Frontal cortex (tissue), 4 donors: ENCODE measurements around the gene THBS4. TPM values are rescaled to one million over a fixed set of nuclear protein-coding genes. Genes with fewer than 3 reads are reported as not detected.
A peak's percentile ranks its signal among the peaks of the same experiment; 100 is the strongest.

Source experiments
- DNase-seq, 2 donors: peaks; one replicate each; pipeline ENCODE4 v3.0.0; 2012; ENCODE audit warnings: low spot score in 2 of 2
- FAIRE-seq: peaks from 2 replicates; lab custom pipeline; 2012; peaks lifted over from hg19 to GRCh38; lab: Jason Lieb, UNC
- total RNA-seq: library from RNA; depleted of rRNA; stranded (reverse); fragments of >200 nt; gene quantifications from one replicate; pipeline ENCODE4 v1.2.3, GENCODE V29; 2014
- donor health status: control.
- donor health status: control.
- donor health status: control.

Gene THBS4
- total RNA-seq, 1 donor from 2014 or later: 2.0 TPM

DNA sequence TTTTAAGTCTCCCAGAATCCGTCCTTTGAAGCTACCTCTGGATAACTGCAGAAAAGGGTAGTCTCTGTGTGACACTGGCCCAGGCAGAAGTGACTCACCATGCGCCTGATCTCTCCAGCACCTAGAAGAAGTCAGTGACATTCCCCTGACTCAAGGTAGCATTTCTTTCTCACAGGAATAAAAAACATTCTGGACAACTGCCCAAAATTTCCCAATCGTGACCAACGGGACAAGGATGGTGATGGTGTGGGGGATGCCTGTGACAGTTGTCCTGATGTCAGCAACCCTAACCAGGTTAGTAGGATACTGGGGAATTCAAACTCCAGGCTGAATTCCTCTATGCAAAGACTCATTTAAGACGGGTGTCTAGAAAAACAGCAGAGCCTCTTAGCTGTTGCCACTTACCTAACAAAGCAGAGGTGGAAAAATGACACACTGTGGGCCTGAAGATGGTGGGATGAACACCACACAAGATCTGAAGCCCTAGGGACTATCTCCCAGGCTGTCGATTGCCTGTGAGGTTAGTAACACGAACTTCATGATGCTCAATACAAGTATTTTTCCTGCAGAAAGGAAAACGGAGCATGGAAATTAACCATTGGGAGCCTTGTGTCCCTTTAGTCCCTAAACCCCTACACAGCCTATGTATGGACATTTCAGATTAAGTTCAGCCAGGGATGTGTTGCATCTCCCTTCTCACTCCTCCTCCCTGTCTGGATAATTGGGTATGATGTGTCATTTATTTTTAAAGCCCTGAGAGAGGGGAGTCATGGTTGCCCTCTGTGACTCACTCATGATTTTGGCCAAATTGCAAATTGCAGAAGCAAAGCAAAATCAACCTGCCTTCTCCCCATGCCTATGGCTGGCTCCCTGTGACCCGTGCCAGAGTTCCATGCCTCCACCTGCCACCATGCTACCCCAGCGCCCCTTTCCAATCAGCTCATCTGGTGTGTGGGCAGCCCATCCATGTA, 37.2 kb downstream of the THBS4 start:
- FAIRE-seq (no peak), DNase-seq (no peak)

DNA sequence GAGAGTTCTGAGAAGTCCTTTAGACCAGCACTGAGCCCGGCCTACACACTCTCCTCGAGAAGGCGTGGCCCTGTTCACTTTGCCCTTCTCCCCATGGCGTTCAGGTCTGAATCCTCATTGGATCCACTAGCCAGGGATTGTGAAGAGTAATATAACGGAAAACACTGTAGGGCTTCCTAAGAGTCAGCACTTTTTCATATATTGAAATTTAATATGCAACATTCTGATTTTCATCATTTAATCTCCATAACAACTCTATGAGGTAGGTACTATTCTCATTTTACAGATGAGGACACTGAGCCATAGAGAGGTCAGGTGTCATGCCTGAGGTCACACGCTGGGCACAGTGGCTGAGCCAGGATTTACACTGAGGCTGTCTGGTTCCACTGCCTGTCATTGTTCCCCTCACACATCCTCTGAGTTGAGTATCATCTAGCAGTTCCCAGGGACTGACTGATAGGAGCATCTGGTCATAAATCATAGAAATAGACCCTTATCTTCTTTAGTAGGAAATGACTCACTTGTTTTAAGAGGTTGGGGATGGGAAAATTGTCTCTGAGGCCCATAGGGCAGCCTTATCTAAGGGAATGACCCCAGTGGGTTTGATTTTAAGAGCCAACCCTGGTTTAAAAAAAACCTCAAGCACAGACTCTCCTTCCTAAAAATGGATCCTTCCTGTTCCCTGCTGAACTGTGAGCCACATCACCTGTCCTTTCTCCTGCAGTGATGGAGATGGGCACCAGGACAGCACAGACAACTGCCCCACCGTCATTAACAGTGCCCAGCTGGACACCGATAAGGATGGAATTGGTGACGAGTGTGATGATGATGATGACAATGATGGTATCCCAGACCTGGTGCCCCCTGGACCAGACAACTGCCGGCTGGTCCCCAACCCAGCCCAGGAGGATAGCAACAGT, 41.2 kb downstream of the THBS4 start:
- DNase-seq (no peak), FAIRE-seq (no peak)

DNA sequence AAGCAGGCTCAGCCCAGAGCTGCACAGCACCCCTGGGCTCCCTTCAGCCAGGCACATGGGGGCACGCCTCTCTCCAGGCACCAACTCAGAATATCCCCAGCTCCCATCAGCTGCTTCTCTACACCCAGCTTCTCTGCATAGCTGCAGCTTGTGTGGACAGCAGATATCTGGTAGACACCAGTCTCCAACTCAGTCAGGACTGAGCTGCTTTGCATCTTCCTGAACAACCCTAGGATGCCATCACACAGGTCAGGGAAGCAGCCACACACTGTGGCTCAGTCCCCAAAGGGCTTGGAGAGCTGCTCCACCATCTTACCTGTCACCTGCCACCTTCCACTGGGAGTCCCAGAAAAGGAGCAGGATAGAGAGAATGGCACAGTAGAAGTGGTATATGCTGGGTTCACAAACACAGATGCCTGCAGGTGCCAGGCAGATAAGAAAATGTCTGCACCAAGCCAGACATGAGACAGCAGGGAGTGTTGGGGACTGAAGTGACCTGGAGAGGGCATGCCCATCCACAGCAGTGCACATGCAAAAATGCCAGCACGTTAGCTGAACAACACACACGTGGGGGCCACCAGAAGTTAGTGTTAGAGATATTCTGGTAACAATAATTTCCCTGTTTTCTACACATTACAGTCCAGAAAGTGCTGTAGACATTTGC, 42.0 kb downstream of the THBS4 start:
- FAIRE-seq (no peak), DNase-seq (no peak)

DNA sequence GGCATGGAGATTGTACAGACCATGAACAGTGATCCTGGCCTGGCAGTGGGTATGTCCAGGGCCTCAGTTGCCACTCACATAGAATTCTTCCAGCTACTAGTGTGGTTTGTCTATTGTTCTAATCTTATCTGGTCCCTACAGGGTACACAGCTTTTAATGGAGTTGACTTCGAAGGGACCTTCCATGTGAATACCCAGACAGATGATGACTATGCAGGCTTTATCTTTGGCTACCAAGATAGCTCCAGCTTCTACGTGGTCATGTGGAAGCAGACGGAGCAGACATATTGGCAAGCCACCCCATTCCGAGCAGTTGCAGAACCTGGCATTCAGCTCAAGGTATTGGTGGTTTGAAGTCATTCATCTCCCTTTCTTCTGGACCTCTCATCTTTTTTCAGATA, 43.8 kb downstream of the THBS4 start:
- FAIRE-seq (no peak), DNase-seq (no peak)

DNA sequence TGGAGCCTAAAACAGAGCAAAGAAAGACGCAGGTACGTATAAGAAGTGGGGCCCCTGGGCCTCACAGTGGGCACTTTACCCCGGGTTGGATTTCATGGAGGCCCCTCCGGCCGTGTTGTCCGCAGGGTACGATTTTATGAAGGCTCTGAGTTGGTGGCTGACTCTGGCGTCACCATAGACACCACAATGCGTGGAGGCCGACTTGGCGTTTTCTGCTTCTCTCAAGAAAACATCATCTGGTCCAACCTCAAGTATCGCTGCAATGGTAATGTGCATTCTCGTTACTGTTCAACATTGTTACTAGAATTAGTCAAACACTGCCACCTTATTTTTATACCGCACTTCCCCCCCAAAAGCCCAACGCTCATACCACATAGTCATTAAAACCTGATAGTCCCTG, 47.1 kb downstream of the THBS4 start:
- DNase-seq (no peak), FAIRE-seq (no peak)

DNA sequence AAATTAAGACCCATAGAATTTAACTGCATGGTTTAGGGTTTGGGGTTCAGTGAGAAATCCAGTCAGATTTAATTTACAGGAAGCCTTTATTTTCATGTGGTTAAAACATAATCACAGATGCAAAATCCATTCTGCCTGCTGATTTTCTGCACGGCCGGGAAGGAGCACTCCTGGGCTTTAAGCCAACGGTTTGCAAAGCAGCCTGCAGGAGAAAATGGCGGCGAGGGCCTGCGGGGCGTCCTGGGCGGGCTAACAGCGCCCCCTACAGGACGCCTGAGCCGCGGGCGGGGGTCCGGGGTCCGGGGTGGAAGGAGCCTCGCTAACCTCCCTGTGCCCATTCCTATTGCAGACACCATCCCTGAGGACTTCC, 47.6 kb downstream of the THBS4 start:
- FAIRE-seq (no peak), DNase-seq (peak in 1 of 2 donors; percentile 58)

DNA sequence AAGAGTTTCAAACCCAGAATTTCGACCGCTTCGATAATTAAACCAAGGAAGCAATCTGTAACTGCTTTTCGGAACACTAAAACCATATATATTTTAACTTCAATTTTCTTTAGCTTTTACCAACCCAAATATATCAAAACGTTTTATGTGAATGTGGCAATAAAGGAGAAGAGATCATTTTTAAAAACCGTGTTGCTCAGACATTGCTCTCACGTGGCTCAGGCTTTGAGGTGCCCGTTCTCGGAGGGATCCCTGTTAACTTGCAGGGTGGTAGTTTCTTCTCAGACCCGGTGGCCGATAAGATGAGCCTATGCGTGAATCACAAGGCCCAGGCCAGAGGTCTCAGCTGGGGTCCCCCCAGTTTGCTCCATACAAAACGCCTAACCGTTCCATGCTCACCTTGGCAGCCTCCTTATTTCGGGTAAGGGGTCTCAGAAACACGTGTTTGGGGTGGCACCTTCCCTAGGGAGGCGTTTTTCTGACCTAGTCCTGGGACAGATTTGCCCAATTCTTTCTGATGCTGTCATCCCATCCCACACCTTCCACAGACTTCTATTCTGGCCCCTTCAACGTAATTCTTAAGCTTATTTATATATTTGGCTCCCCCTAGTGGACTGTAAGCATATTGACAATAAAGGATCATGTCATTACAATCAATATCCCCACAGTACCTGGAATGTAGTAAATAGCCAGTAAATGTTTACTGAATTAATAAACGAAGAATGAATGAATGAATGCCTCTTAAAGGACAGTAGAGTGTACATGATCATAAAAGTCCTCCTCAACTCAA, 48.1 kb downstream of the THBS4 start:
- FAIRE-seq: no peak
- DNase-seq: peak; percentile 58 to 65

DNA sequence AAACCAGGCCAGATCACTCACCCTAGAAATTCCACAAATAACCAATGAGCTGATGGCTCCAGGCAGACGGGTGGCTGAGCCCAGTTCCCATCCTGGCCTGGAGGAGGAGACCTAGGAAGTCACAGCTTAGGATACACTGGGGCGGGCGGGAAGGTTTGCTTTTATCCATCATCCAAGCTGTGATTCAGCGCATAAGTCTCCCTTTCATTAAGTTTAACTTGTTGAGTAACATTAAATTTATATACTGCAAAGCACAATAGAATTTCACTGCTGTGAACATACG, 55.7 kb downstream of the THBS4 start:
- FAIRE-seq (no peak), DNase-seq (no peak)

DNA sequence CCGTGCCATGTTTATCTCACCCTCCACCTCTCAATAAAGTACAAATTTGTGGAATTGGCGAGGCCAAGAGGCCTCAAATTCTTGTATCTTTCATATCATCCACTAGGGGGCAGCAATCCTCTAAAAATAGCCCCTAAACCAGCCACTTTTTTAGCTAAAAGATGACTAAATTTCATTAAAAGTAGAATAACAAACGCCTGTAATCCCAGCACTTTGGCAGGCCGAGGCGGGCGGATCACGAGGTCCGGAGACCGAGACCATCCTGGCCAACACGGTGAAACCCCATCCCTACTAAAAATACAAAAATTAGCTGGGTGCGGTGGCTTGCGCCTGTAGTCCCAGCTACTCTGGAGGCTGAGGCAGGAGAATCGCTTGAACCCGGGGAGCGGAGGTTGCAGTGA, 56.6 kb downstream of the THBS4 start:
- FAIRE-seq (peak; percentile 66), DNase-seq (peak; percentile 37 to 66)

DNA sequence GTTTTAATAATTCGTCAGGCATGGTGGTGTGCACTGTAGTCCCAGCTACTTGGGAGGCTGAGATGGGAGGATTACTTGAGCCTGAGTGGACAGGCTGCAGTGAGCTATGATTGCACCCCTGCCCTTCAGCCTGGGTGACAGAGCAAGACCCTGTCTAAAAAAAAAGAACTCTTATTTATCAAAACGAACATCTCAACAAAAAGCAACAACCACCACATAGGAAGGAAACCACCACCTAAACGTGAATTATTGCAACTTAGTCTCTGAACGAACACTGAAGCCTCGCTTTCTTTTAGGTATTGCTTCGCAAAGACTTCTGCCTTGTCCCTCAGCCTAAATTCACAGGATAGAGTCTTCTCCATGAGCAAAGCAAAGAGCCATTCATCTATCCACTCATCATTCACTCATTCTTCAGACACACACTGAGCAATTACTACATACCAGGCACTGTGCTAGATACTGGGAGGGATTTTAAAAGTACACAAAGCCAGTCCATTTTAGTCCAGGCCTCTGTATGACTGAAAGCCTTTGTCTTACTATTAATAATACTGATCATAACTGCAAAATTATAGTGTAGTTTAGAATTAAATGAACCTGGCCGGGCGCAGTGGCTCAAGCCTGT, 57.4 kb downstream of the THBS4 start:
- FAIRE-seq (no peak), DNase-seq (no peak)

DNA sequence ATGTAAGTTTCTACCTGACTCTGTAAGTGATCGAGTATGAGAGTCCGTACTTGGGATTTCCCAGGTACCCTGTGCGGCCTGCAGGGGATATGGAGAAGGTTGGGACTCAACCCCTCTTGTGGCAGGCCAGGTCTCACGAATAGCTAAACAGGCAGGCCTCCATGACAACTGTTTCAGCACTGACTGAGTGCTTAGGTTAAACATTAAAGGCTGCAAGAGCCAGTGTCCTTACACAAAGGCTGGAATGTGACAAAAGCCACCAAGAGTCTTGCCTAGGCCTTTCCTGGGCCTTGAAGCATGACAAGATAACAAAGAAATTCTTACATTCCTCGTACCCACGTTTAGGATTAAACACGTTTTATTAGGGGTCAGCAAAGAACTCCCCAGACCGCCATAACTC, 58.6 kb downstream of the THBS4 start:
- no peak for FAIRE-seq
- no peak for DNase-seq

DNA sequence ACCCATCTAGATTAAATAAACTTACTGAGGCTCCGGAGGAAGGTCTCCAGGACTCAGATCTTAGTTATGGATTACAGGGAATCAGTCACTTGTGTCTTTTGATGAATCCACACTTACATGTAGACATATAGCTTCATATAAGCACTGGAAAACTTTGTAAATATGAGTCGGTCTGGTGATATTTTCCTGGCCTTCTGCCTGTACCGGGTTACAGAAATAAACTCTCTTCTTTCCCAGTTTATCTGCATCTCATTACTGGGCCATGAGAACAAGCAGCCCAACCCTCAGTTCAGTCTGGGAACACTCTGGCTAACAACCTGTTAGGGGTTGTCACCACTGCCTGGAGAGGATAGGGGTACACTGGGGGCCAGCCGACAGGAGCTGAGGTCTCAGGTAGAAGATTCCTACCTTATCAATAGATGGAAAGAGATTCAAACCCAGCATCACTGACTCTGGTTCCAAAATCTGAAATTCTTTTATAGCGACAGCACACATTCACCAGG, 59.1 kb downstream of the THBS4 start:
- FAIRE-seq (no peak), DNase-seq (no peak)

DNA sequence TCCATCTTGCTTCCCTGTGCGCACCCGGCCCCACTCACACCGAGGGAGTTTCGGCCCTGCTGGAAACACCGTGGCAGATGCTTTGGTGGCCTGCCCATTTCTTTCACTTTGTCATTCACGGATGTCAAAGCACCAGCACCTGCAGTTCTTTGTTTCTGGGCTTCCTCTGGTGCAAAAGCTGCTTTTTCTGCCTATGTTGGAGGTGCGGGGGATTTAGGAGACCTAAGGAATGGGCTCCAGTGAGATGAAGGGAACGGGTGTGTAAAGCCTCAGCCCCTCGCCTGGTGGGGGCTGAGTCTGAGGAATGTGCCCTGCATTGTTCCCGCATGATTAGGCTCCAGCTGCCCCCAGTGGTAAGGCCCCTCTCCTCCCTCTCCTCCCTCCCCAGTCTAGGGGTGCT, 62.3 kb downstream of the THBS4 start:
- FAIRE-seq (no peak), DNase-seq (no peak)

DNA sequence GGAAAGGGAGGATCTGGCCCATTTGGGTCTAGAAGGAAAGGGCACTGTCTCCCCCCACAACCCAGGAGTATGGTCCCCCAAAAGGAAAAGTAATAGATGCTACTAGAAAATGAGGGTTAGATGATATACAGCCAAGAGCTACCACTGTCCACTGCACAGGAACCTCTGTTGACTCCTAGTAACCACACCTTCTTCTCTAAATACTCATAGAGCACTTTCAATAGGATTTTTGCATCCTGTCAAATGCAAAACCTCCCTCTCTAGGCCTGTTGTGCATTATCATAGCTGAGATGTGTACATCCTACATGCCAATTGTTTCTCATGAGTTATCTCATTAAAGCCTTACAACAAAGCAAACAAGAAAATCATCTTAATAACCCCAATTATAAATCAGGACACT, 66.8 kb downstream of the THBS4 start:
- FAIRE-seq (no peak), DNase-seq (no peak)

DNA sequence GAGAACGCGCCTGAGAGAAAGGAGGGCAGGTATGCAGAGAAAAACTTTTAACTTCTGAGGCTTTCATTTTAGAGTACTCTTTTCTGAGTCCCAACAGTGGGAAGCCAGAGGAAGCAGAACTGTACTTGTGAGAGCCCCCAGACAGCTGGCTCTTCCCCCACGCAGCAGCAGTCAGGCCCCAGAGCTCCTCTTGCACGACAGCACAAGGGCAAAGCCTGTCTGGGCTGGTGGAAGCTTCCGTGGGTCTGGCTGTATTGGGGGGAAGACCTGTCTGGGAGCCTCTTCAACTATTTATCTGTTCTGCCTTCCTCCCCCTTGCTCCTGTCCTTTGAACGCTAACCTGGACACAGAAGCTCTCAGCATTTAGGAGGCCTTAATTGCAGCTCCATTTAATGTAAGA, 68.2 kb downstream of the THBS4 start:
- FAIRE-seq (no peak), DNase-seq (no peak)

DNA sequence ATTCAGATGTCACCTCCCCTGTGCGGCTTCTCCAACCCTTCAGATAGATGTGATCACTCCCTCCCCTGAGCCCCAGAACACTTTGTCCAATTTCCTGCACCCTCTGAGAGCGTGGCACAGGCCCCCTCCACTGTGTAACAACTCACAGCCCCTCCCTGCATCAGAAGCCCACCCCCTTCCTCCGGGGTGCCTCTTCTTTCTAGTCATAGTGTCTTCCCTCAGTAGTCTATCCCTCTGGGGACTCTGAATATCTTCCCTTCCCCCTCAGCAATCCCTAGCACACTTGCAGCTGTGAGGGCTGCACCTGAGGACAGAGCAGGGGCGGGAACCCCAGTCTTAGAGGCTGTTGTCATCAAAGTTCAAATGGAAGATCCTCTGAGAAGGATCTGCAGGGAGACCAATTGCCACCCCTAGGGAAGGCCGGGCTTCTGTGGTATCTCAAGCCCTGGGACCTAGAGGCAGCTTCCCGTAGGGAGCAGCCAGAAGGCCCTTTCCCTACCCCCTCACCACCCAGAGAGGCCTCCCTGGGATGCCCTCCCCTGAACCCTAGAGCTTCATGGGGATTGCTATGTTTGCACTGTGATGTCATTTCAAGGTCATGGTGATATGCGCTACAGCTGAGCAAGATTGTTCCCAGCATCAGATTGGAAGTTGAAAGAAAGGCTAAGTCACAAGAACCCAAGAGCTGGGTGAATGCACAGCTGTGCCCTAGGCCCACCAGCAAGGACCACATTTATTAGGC, 70.7 kb downstream of the THBS4 start:
- no peak for DNase-seq

DNA sequence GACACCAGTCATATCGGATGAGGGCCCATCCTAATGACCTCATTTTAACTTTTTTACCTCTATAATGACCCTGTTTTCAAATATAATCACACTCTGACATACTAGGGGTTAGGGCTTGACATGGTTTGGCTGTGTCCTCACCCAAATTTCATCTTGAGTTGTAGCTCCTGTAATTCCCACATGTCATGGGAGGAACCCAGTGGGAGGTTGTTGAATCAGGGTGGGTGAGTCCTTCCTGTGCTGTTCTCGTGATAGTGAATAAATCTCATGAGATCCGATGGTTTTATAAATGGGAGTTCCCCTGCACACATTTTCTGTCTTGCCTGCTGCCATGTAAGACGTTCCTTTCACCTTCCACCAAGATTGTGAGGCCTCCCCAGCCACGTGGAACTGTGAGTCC, 71.8 kb downstream of the THBS4 start:
- FAIRE-seq (no peak), DNase-seq (no peak)

More for the DNA sequence above, 70.7 kb downstream of the THBS4 start:
- no peak for FAIRE-seq

DNA sequence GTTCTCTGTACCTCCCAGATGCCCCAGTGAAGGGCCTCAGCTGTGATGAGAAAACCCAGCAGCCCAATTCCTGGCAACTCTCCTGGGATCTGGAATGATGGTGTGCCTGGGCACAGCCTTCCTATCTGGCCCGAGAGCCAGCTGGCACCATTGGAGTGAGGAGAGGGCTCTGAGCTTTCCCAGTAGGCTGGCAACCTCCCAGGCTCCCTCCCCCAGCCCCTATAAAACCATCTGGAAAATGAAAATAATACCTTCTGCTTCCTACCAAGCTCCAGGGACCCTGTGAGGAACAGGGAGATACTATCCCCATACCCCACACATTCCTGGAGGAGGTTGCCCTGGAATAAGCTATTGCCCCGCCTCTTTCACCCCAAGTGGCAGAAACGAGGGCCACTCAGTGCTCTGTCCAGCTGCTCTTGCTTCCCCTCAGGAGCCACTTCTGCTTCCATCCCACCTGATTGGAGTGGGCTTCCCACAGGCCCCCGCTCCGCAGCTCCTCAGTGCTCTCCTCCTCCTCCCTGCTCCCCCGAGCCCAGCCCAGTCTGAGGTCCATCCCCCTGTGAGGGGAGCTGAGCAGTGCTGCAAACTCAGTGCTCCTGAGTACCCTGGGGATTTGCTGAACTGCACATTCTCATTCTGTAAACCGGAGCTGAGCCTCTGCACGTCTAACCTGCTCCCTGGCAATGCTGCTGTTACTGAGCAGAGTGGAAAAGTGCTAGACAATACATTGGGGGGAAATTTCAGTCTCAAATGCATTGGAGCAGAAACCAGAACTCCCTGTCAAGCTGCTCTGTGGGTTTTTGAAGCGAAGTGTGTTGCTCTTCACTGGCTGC, 74.7 kb downstream of the THBS4 start:
- FAIRE-seq (no peak), DNase-seq (no peak)
